ENCODE results near the gene TIGD3. TPM values are rescaled to one million over a fixed set of nuclear protein-coding genes. Genes with fewer than 3 reads are reported as not detected.

The TIGD3 gene
- total RNA-seq, 1 donor from 2014 or later, result 0.20 TPM

- Histone ChIP-seq H3K4me1 (ENCODE audit: insufficient read depth, low read length) (no peaks in the 10 kb centered on the region), H4K20me1 (ENCODE audit: insufficient read depth, low read length) (peaks cover 49% of the 10 kb centered on the region), H3K4me2 (ENCODE audit: low read length) (no peak overlapping the region), H3K27ac (ENCODE audit: low read depth, low read length) (no peak overlapping the region), H2AFZ (ENCODE audit: low read depth, low read length) (no peak overlapping the region), H3K4me3 (ENCODE audit: insufficient read depth, low read depth, low read length) (no peak overlapping the region), H3K79me2 (ENCODE audit: insufficient read depth, low read length) (peaks cover 34% of the 10 kb centered on the region), H3K9me3 (ENCODE audit: insufficient read depth, low read depth, low read length) (no peaks in the 10 kb centered on the region), H3K9ac (ENCODE audit: low read length) (no peak overlapping the region), H3K27me3 (ENCODE audit: insufficient read depth, low read length) (no peaks in the 10 kb centered on the region), H3K36me3 (ENCODE audit: insufficient read depth, low read length) (peaks cover 13% of the 10 kb centered on the region)
- FAIRE-seq, result no peak
- H3K36me3 Mint-ChIP-seq (ENCODE audit: low read depth, unreplicated experiment), result peaks cover 20% of the 10 kb centered on the region
- DNase-seq (ENCODE audit: low read depth), result no peak
- TF ChIP-seq, protein P1, sequence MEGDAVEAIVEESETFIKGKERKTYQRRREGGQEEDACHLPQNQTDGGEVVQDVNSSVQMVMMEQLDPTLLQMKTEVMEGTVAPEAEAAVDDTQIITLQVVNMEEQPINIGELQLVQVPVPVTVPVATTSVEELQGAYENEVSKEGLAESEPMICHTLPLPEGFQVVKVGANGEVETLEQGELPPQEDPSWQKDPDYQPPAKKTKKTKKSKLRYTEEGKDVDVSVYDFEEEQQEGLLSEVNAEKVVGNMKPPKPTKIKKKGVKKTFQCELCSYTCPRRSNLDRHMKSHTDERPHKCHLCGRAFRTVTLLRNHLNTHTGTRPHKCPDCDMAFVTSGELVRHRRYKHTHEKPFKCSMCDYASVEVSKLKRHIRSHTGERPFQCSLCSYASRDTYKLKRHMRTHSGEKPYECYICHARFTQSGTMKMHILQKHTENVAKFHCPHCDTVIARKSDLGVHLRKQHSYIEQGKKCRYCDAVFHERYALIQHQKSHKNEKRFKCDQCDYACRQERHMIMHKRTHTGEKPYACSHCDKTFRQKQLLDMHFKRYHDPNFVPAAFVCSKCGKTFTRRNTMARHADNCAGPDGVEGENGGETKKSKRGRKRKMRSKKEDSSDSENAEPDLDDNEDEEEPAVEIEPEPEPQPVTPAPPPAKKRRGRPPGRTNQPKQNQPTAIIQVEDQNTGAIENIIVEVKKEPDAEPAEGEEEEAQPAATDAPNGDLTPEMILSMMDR (IDR thresholded peaks at IDR 0.05; ENCODE audit: insufficient read depth, low read depth, low read length), result no peak
- no peak for TF ChIP-seq EZH2 (IDR thresholded peaks at IDR 0.05; ENCODE audit: insufficient read depth, low read length)
- H3K9me3 Mint-ChIP-seq (ENCODE audit: unreplicated experiment), result no peaks in the 10 kb centered on the region
- peaks cover 3% of the 10 kb centered on the region for H3K4me1 Mint-ChIP-seq (ENCODE audit: low read depth, unreplicated experiment)
- H3K27ac Mint-ChIP-seq (ENCODE audit: unreplicated experiment), result peak overlapping the region; percentile 58
- no peak overlapping the region for H3K4me3 Mint-ChIP-seq (ENCODE audit: unreplicated experiment)
- no peaks in the 10 kb centered on the region for H3K27me3 Mint-ChIP-seq (ENCODE audit: low read depth, unreplicated experiment)
Measured at GRCh38 chr11:65396769-65397745, 42.5 kb downstream of the TIGD3 start.

DNA sequence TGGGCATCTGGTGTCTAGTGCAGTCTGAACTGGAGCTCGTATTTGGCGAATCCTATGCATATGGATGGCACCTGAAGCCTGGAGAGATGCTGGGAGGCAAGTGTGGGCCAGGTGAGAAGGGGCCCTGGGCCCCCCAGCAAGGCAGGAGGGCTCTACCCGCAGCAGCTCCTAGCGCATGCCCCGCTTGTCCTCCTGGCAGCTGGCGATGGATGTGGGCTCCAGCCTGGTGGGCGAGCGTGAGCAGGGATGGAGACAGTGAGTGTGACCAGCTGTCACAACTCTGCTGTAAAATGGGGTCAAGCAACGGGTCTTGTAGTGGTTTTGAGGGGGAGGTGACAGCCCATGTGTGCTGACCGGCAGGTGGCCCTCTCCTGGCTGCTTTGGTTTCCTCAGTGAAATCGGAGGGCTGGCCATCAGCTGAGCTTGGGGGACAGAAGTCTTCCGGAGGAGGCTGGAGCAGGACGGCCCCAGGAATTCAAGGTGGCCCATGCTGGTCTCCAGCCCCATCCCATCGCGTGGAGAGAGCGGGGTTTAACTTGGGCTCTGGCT lies 43.9 kb downstream of the TIGD3 start:
- Histone ChIP-seq H3K4me2 (ENCODE audit: low read length) (no peak overlapping the region), H2AFZ (ENCODE audit: low read depth, low read length) (no peak overlapping the region), H3K9ac (ENCODE audit: low read length) (no peak overlapping the region), H3K4me3 (ENCODE audit: insufficient read depth, low read depth, low read length) (no peak overlapping the region), H3K36me3 (ENCODE audit: insufficient read depth, low read length) (peaks cover 13% of the 10 kb centered on the region), H3K9me3 (ENCODE audit: insufficient read depth, low read depth, low read length) (no peaks in the 10 kb centered on the region), H3K27ac (ENCODE audit: low read depth, low read length) (no peak overlapping the region), H3K79me2 (ENCODE audit: insufficient read depth, low read length) (peaks cover 20% of the 10 kb centered on the region), H3K27me3 (ENCODE audit: insufficient read depth, low read length) (no peaks in the 10 kb centered on the region), H3K4me1 (ENCODE audit: insufficient read depth, low read length) (no peaks in the 10 kb centered on the region), H4K20me1 (ENCODE audit: insufficient read depth, low read length) (peaks cover 36% of the 10 kb centered on the region)
- FAIRE-seq (no peak), DNase-seq (ENCODE audit: low read depth) (no peak)
- peaks cover 2% of the 10 kb centered on the region for H3K4me1 Mint-ChIP-seq (ENCODE audit: low read depth, unreplicated experiment)
- no peaks in the 10 kb centered on the region for H3K27me3 Mint-ChIP-seq (ENCODE audit: low read depth, unreplicated experiment)
- H3K4me3 Mint-ChIP-seq (ENCODE audit: unreplicated experiment), result peak overlapping the region; percentile 57
- peaks cover 15% of the 10 kb centered on the region for H3K36me3 Mint-ChIP-seq (ENCODE audit: low read depth, unreplicated experiment)
- no peak for TF ChIP-seq EZH2 (IDR thresholded peaks at IDR 0.05; ENCODE audit: insufficient read depth, low read length)
- TF ChIP-seq, protein P1 (IDR thresholded peaks at IDR 0.05; ENCODE audit: insufficient read depth, low read depth, low read length), result no peak
- H3K27ac Mint-ChIP-seq (ENCODE audit: unreplicated experiment), result peak overlapping the region; percentile 34
- H3K9me3 Mint-ChIP-seq (ENCODE audit: unreplicated experiment), result no peaks in the 10 kb centered on the region
